ENCODE data around the gene RAB3IL1. TPM values are rescaled to one million over a fixed set of nuclear protein-coding genes. Genes with fewer than 3 reads are reported as not detected.

Gene RAB3IL1
- total RNA-seq, 3 donors from 2014 or later, result 11.7 to 27.9 (median 22.6) TPM

GRCh38 chr11:61940466-61940865 is 23.1 kb upstream of the RAB3IL1 start:
- no peak overlapping the region for H3K4me3 ChIP-seq
- H3K27ac ChIP-seq, result no peak overlapping the region
- TF ChIP-seq, protein P1, sequence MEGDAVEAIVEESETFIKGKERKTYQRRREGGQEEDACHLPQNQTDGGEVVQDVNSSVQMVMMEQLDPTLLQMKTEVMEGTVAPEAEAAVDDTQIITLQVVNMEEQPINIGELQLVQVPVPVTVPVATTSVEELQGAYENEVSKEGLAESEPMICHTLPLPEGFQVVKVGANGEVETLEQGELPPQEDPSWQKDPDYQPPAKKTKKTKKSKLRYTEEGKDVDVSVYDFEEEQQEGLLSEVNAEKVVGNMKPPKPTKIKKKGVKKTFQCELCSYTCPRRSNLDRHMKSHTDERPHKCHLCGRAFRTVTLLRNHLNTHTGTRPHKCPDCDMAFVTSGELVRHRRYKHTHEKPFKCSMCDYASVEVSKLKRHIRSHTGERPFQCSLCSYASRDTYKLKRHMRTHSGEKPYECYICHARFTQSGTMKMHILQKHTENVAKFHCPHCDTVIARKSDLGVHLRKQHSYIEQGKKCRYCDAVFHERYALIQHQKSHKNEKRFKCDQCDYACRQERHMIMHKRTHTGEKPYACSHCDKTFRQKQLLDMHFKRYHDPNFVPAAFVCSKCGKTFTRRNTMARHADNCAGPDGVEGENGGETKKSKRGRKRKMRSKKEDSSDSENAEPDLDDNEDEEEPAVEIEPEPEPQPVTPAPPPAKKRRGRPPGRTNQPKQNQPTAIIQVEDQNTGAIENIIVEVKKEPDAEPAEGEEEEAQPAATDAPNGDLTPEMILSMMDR (IDR thresholded peaks at IDR 0.05), result no peak
- no peak for TF ChIP-seq POLR2AphosphoS5 (IDR thresholded peaks at IDR 0.05)
- TF ChIP-seq POLR2A (IDR thresholded peaks at IDR 0.05), result no peak
- no peaks in the 10 kb centered on the region for H3K4me1 ChIP-seq
- H3K36me3 ChIP-seq, result no peaks in the 10 kb centered on the region
- DNase-seq (ENCODE audit: low spot score in 2 of 2), result no peak
- H3K9me3 ChIP-seq, result peaks cover 0 to 3% of the 10 kb centered on the region in 2 donors
- intact Hi-C loops (cut with DNase I; ENCODE audit: low total_unique reads), result no loop called here
- no peaks in the 10 kb centered on the region for H3K27me3 ChIP-seq

GRCh38 chr11:61935861-61936260 is 18.5 kb upstream of the RAB3IL1 start:
- TF ChIP-seq, protein P1 (IDR thresholded peaks at IDR 0.05), result no peak
- TF ChIP-seq POLR2A (IDR thresholded peaks at IDR 0.05) (no peak), POLR2AphosphoS5 (IDR thresholded peaks at IDR 0.05) (no peak)
- Histone ChIP-seq H3K27ac (no peak overlapping the region), H3K9me3 (peaks cover 0 to 3% of the 10 kb centered on the region in 2 donors), H3K4me1 (no peaks in the 10 kb centered on the region), H3K4me3 (no peak overlapping the region), H3K27me3 (no peaks in the 10 kb centered on the region), H3K36me3 (no peaks in the 10 kb centered on the region)
- no peak for DNase-seq (ENCODE audit: low spot score in 2 of 2)
- intact Hi-C loops (cut with DNase I; ENCODE audit: low total_unique reads), result no loop called here

GRCh38 chr11:61930933-61931332 is 13.6 kb upstream of the RAB3IL1 start:
- Histone ChIP-seq H3K27ac (no peak overlapping the region), H3K27me3 (no peaks in the 10 kb centered on the region), H3K36me3 (no peaks in the 10 kb centered on the region), H3K4me3 (no peak overlapping the region), H3K9me3 (no peaks in the 10 kb centered on the region), H3K4me1 (no peaks in the 10 kb centered on the region)
- intact Hi-C loops (cut with DNase I; ENCODE audit: low total_unique reads), result no loop called here
- DNase-seq (ENCODE audit: low spot score in 2 of 2), result no peak
- TF ChIP-seq POLR2AphosphoS5 (IDR thresholded peaks at IDR 0.05) (no peak), POLR2A (IDR thresholded peaks at IDR 0.05) (no peak)
- TF ChIP-seq, protein P1 (IDR thresholded peaks at IDR 0.05), result no peak

- intact Hi-C loops (cut with DNase I; ENCODE audit: low total_unique reads), result no loop called here
- TF ChIP-seq, protein P1 (IDR thresholded peaks at IDR 0.05), result no peak
- TF ChIP-seq POLR2A (IDR thresholded peaks at IDR 0.05) (no peak), POLR2AphosphoS5 (IDR thresholded peaks at IDR 0.05) (no peak)
- Histone ChIP-seq H3K27me3 (no peaks in the 10 kb centered on the region), H3K4me3 (no peak overlapping the region), H3K9me3 (no peaks in the 10 kb centered on the region), H3K27ac (no peak overlapping the region), H3K36me3 (no peaks in the 10 kb centered on the region), H3K4me1 (peaks cover 3 to 8% of the 10 kb centered on the region in 2 donors)
- no peak for DNase-seq (ENCODE audit: low spot score in 2 of 2)
These were observed 11.2 kb upstream of the RAB3IL1 start for GRCh38 chr11:61928606-61929005.

- H3K36me3 ChIP-seq, result no peaks in the 10 kb centered on the region
- H3K4me3 ChIP-seq, result no peak overlapping the region
- no peak for DNase-seq (ENCODE audit: low spot score in 2 of 2)
- TF ChIP-seq POLR2AphosphoS5 (IDR thresholded peaks at IDR 0.05) (no peak), POLR2A (IDR thresholded peaks at IDR 0.05) (no peak)
- TF ChIP-seq, protein P1 (IDR thresholded peaks at IDR 0.05), result no peak
- H3K9me3 ChIP-seq, result no peaks in the 10 kb centered on the region
- no peak overlapping the region for H3K27ac ChIP-seq
- H3K4me1 ChIP-seq, result peaks cover 11 to 16% of the 10 kb centered on the region in 2 donors
- no peaks in the 10 kb centered on the region for H3K27me3 ChIP-seq
- intact Hi-C loops (cut with DNase I; ENCODE audit: low total_unique reads), result no loop called here
These were observed 10.1 kb upstream of the RAB3IL1 start for GRCh38 chr11:61927501-61927900.

Data from breast epithelium (tissue), 4 donors.